ENCODE data around the gene SERPINE3. TPM values are rescaled to one million over a fixed set of nuclear protein-coding genes. Genes with fewer than 3 reads are reported as not detected.
A peak's percentile ranks its signal among the peaks of the same experiment; 100 is the strongest.

The SERPINE3 gene
- total RNA-seq, 1 donor from 2014 or later = not detected

DNA sequence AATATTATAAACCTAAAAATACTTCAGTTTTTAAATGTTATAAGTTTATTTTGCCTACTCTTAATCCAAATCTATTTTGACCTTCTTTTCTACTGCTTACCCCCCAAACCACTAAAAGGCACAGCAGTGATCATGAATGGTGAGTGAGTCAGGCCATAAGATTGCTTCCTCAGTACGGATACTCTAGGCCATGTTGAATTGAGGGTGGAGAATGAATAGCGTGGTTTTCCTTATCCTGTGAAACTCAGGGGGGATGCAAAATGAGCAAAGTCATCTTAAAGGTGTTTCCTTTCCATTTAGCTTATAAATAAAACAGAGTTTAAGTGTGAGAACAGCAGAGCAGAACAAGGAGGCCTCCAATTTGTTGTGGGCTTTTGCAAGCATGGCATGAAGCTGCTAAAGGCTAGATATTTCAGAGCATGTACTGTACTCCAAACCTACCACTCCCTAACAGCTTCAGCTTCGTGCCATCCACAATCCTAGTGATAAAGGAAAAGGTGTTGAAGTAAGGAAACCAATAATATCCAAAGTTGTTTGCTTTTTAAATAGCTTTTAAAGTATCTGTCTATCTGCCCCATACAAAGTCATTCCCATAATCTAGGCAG is 25.0 kb downstream of the SERPINE3 start:
- peak; percentile 92 for DNase-seq

- DNase-seq = no peak
These were observed 30.6 kb downstream of the SERPINE3 start for GRCh38 chr13:51370116-51370515.

DNA sequence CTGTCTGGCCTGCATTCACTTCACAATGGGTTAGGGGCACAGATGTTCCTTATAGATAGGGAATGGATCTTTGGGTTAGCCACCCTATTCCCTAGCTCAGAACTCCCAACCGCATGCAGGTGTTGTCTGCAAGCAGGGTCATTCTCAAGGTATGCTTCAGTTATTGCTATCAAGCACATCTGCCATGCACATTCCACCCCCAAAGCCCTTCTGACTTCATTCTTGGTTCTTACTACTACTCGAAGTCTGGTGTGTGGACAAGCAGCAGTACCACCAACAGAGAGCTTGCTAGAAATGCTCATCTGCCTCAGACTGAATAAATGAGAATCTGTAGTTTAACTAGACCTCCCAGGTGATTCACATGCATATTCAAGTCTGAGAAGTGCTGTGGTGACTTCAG is 31.3 kb downstream of the SERPINE3 start:
- DNase-seq = no peak

GRCh38 chr13:51371768-51372399 is 32.4 kb downstream of the SERPINE3 start:
- no peak for DNase-seq

DNA sequence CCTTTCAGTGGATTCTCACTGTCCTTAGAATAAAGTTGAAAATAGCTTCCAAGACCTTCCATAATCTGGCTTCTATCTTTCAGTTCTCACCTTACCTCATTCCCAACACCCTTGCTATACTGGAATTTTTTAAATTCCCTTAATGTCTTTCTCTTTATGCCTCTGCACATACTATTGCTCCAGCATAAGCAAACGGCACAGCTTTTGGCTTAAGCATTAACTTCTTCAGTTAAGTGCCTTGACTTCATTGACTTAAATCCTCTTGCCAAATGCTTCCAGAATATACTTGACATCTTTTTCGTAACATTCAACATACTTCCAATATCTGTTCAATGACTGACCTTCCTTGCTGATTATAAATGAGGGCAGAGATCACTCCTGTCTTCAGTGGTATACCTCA is 34.0 kb downstream of the SERPINE3 start:
- DNase-seq = no peak

DNA sequence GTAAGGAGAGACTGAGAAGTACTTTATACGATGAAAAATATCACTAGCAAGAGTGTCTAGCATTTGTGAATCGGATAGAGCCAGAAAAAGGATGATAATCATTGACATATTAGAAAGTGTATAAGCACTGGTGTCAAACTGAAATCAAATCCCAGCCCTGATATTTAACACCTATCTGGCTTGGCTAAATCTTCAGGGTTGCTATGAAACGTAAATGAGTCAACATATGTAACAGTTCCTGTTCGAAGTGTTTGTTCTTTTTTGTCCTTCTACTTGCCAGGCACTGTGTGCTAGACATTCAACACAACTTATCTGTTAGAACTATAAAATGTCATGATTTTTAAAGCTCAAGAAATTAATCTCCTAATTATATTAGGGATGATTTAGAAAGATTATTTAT is 40.8 kb downstream of the SERPINE3 start:
- DNase-seq = peak; percentile 85

GRCh38 chr13:51385114-51385513 is 45.6 kb downstream of the SERPINE3 start:
- no peak for DNase-seq

- DNase-seq = no peak
These were observed 55.2 kb downstream of the SERPINE3 start for GRCh38 chr13:51394724-51395123.

DNA sequence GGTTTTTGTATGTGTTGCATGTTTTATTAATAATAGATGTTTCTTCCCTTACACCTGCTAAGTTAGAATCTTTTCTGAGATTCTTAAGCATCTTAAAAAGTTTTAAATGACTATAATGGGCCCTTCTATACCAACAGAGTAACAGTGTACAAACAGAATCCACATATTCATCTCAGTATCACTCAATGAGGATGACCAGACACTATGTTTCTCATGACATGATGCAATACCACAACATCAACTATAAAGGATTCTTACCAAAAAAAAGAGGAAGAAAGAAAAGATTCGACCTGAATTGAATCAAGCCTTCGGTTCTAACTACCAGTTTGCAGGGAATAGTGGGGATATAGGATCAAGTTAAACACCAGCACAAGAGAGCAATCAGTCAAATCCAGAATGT is 56.9 kb downstream of the SERPINE3 start:
- no peak for DNase-seq

DNA sequence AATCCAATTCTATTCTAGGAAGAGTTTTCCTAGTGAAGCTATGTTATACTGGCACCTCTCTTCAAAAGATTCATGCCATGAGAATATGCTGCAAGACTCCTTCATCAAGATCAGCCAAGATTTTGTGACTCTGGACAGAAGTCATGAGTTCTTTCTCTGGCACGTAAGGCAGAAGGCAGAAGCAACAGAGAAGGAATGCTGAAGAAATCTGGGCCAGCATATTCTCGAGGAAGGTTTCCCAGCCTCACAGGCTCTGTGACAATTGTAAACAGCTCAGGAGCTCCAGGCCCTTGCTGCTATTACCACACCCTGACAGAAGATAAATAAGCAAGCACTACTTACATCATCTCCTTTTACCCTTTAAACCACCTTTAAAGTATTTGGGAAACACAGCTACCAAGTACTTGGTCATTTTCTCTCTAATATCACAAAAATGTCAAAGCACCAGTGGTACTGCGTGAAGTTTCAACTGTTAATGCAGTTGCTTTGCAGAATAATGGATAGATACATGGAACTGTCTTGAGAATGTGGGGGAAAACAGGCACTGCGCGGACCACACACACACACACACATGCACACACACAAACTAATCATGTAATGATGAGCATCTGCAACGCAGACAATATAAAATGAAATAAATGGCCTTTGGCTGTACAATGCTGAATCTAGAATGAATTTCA is 57.9 kb downstream of the SERPINE3 start:
- DNase-seq = no peak

DNA sequence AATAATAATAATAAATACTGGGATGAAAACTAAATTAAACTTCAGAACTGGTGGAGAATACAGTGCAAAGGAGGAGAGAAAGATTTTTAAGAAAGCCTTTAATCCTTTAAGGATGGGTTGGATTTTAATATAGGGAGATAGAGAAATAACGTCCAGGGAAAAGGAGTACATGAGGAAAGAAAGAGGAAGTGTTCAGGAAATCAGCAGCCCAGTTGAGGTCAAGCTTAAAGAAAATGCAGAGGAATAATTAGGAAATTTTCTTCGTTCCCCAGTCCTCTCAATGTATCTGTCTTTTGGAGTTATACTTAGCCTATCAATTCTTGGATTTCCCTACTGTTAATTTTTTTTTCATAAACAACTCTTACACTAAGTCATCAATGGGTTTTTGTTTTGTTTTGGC is 65.7 kb downstream of the SERPINE3 start:
- DNase-seq = no peak

DNA sequence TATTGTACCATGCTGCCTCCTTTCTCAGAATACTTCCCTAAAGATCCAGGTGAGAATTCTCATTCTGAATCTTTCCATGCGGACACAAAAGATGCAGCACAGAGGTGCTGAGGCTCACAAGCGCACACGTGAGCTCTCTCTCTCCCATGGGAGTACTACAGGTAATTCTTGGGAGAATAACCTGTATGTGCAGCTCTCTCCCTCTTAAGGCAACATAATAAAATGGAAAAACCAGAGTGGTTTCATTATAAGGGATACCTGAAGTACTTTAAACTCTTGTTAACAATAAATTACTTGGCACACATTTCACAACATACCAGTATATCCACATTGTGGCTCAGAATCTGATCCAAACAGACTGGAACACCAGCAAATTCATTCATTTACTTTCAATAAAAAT is 72.9 kb downstream of the SERPINE3 start:
- no peak for DNase-seq

Other genes starting within 250 kb of the SERPINE3 start
- gene C13orf42, start 228.4 kb upstream of the SERPINE3 start, total RNA-seq = not detected in 2 replicates
- 9.4 and 9.7 TPM in 2 replicates for gene FAM124A, start 117.3 kb upstream of the SERPINE3 start, total RNA-seq
- gene INTS6, start 113.3 kb downstream of the SERPINE3 start, total RNA-seq = 51.2 and 52.1 TPM in 2 replicates
- 3.9 and 4.6 TPM in 2 replicates for gene WDFY2, start 244.8 kb downstream of the SERPINE3 start, total RNA-seq

Data from dermis blood vessel endothelial cell (primary cell).